Fibroblast of pulmonary artery (primary cell): ENCODE measurements around the gene DPYD.
A peak's percentile ranks its signal among the peaks of the same experiment; 100 is the strongest.

Experiments used
- DNase-seq: peaks from one replicate; pipeline ENCODE4 v3.0.0-alpha.2; 2010; ENCODE audit warnings: low read depth
- H3K4me3 ChIP-seq: replicated peaks from 2 replicates; pipeline ENCODE4 v1.5.1; 2011; ENCODE audit warnings: low read depth, mild to moderate bottlenecking, control low read depth, low read length, moderate library complexity
- TF ChIP-seq, protein P1 (sequence below): IDR thresholded peaks from 2 replicates; pipeline ENCODE4 v1.5.1; 2011; ENCODE audit warnings: mild to moderate bottlenecking, control low read depth, low read length, inconsistent platforms; ENCODE audit errors: missing control alignments

DPYD gene

DNA sequence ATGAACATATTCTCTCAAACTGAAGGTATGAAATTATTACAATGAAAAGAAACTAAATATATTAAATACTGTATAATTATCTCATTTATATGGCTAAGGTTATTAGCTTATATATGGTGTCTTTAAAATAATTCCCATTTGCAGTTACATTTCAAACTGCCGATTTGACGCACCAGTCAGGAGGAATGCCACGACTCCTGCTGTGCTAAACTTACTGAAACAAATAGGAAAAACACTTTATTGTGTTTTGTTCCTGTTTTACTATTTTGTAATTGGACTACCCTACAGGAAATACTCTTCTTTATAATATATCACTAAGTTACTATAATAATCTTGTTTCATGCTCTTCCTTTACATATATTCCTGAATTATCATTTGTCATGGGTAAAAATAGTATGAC is 117.8 kb downstream of the DPYD start:
- DNase-seq: no peak
- TF ChIP-seq, protein P1, sequence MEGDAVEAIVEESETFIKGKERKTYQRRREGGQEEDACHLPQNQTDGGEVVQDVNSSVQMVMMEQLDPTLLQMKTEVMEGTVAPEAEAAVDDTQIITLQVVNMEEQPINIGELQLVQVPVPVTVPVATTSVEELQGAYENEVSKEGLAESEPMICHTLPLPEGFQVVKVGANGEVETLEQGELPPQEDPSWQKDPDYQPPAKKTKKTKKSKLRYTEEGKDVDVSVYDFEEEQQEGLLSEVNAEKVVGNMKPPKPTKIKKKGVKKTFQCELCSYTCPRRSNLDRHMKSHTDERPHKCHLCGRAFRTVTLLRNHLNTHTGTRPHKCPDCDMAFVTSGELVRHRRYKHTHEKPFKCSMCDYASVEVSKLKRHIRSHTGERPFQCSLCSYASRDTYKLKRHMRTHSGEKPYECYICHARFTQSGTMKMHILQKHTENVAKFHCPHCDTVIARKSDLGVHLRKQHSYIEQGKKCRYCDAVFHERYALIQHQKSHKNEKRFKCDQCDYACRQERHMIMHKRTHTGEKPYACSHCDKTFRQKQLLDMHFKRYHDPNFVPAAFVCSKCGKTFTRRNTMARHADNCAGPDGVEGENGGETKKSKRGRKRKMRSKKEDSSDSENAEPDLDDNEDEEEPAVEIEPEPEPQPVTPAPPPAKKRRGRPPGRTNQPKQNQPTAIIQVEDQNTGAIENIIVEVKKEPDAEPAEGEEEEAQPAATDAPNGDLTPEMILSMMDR: no peak
- H3K4me3 ChIP-seq: no peak overlapping the region

DNA sequence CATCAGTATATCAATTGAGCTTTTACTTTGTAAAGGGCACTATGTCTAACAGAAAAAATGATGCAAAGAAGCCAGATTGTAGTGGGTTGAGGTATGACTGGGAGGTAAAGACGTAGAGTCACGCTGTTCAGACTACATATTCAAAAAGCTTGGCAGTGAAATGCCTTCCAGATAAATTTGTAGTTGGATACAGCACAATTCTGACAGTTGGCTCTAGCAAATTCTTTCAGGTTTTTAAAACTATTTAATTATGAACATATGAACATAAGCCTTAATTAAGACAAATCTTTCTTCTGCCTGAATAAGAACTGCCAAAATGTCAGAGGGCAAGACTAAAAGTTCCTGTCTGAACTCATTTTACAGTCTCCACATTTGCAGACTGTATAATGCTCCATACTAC is 118.8 kb downstream of the DPYD start:
- TF ChIP-seq, protein P1: no peak
- no peak overlapping the region for H3K4me3 ChIP-seq
- DNase-seq: no peak

DNA sequence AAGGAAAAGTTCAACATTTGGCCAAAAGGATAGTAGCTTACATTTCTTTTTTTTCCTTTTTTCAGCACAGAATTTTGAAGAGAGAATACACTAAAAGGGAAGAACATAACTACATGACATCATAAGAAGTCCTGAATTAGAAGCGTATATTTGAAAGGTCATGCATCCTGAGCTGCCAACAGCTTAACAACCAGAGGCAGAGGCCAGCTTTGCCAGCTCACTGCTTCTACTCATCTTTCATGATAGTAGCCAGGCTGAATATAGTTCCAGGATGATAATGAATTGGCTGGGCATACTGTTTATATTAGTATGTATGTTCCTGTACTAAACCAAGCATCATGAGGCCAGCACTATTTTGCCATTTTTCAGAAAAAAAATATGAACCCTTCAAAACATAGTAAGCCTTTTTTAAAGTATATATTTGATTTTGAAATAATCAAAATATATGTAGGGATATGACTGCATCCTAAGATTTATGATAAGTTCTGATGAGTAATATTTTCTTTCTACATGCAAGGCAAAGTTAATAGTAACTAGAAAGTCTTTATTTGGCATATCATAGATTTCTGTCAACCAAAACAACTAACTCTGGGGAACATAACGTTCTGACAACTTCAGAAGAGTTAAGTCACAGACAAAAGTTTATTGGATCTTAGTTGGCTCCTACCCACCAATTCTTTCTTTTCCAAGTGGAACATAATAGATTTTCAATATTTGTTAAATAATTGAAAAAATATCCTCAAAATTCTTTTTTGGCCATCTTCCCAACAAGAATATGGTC is 123.2 kb downstream of the DPYD start:
- no peak overlapping the region for H3K4me3 ChIP-seq
- TF ChIP-seq, protein P1: no peak
- peak; percentile 57 for DNase-seq

DNA sequence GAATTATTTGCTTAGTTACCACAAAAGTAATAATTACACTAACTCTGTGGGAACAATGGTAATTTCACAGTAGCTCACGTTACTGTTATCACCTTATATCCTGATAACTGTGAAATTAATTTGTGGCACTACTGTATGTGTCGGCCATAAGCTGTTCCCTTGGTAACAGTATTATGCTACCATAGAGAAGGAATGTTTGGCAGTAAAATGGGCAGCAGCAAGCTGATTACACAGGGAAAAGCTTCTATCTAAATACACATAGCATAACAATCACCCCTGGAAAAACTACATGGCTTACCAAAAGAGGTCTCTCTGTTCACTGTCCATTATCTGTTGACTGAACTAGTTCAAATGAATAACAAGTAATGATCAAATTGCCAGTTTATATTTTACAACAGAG is 124.1 kb downstream of the DPYD start:
- H3K4me3 ChIP-seq: no peak overlapping the region
- TF ChIP-seq, protein P1: no peak
- DNase-seq: peak; percentile 68

DNA sequence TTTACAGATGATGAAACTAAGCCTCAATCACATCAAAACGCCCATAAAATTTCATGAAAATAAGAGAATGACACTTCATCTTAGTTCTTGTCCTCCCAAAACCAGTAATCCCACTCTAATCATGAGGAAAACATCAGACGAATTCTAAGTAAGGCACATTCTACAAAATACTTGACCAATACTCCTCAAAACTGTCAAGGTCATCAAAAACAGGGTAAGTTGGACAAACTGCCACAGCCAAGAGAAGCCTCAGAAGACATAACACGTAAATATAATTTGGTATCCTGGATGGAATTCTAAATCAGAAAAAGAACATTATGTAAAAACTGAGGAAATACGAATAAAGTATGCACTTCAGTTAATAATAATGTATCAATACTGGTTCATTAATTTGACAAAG is 128.2 kb downstream of the DPYD start:
- DNase-seq: no peak
- H3K4me3 ChIP-seq: no peak overlapping the region
- TF ChIP-seq, protein P1: no peak

DNA sequence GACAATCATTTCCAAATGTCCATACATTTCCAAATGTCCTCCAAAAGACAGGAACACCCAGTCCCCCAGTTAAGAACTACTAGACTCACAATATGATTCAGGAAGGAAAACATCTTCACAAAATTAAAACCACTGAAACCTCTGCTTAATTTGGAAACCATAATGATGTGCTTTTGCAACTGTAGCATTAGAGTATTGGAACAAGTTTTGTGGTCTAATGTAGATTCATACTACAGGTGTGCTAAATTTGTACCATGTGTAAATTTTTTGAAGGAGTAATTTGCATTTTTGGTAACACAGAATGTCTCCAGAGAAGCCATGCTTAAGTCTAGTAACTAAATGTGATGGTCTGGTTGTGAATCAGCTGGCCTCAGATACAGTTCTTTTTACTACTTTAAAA is 129.6 kb downstream of the DPYD start:
- no peak overlapping the region for H3K4me3 ChIP-seq
- DNase-seq: no peak
- TF ChIP-seq, protein P1: no peak

DNA sequence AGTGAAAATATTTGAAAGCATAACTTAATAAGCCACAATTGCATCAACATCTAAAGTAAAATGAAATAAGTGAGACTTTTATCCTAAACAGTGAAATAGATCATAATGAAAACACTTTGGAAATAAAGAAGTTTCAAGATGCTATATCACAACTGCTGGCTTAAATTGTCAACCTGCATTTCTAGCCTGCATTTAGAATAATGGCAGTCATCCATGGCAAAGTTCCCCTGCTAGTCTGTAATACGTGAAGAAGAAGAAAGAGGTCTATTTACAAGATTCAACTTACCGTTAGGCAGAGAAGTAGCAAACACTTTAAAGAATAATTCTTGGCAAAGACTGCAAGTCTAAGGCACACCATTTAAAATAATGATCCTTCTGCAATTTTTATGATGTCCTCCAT is 133.6 kb downstream of the DPYD start:
- no peak overlapping the region for H3K4me3 ChIP-seq
- TF ChIP-seq, protein P1: no peak
- no peak for DNase-seq
